Vagina (tissue), 2 donors: ENCODE results near the gene AADACL4.

Experiments used
- POLR2A ChIP-seq, 2 donors: fragments of 450-650 bp; IDR thresholded peaks; one replicate each; pipeline ENCODE4 v1.6.1; 2017; ENCODE audit warnings: antibody characterized with exemption in 2 of 2, mild to moderate bottlenecking in 2 of 2, moderate library complexity in 2 of 2
- TF ChIP-seq, protein P1 (sequence below), 3 experiments: fragments of 450-650 bp in 2 of 3; fragments of 200-600 bp in 1 of 3; sonication (generic) in 1 of 3; IDR thresholded peaks; one replicate each; pipeline ENCODE4 v1.5.1; 2017 to 2019; ENCODE audit warnings: antibody characterized with exemption in 3 of 3, mild to moderate bottlenecking in 2 of 3, moderate library complexity in 2 of 3

DNA sequence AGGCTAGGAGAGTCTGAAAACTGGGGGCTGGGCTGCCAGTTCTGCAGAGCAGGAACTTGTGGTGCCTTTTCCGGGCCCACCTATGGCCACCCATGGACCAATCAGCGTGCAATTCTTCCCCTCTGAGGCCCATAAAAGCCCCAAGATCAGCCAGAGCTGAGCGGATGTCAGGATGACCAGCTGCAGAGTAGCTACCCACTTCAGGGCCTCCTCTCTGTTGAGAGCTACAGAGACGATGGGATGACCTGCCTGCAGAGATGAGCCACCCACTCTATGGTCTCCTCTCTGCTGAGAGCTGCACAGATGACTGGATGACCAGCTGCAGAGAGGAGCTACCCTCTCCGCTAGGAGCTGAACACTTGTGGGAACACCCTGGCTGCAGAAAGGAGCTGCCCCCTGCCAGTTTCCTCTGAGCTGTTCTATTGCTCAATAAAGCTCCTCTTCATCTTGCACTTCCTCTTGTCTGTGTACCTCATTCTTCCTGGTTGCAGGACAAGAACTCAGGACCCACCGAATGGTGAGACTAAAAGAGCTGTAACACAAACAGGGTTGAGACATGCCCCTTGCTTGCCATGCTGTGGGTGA lies 12.8 kb upstream of the AADACL4 start:
- no peak for TF ChIP-seq POLR2A (IDR thresholded peaks at IDR 0.05)
- TF ChIP-seq, protein P1, sequence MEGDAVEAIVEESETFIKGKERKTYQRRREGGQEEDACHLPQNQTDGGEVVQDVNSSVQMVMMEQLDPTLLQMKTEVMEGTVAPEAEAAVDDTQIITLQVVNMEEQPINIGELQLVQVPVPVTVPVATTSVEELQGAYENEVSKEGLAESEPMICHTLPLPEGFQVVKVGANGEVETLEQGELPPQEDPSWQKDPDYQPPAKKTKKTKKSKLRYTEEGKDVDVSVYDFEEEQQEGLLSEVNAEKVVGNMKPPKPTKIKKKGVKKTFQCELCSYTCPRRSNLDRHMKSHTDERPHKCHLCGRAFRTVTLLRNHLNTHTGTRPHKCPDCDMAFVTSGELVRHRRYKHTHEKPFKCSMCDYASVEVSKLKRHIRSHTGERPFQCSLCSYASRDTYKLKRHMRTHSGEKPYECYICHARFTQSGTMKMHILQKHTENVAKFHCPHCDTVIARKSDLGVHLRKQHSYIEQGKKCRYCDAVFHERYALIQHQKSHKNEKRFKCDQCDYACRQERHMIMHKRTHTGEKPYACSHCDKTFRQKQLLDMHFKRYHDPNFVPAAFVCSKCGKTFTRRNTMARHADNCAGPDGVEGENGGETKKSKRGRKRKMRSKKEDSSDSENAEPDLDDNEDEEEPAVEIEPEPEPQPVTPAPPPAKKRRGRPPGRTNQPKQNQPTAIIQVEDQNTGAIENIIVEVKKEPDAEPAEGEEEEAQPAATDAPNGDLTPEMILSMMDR (IDR thresholded peaks at IDR 0.05), result no peak
